B cell (primary cell): Measurements from ENCODE around the gene EYA3.

Source experiments
- CTCF ChIP-seq: fragments of 200-600 bp; IDR thresholded peaks from one replicate; pipeline ENCODE4 v1.8.0; 2022; ENCODE audit warnings: antibody characterized with exemption, mild to moderate bottlenecking
- EZH2 ChIP-seq: IDR thresholded peaks from 2 replicates; pipeline ENCODE4 v1.6.1; 2012; ENCODE audit warnings: borderline replicate concordance, low read depth, mild to moderate bottlenecking, moderate library complexity, low read length; ENCODE audit not compliant: insufficient read depth, poor library complexity, severe bottlenecking

- TF ChIP-seq CTCF = no peak
- TF ChIP-seq EZH2 = no peak
Observed at GRCh38 chr1:27970401-27970800, 118.0 kb downstream of the EYA3 start.
